COLO668 (cell line): ENCODE results near the gene RNF144A.

Experiments used
- DNase-seq: peaks from one replicate; lab custom pipeline; 2025; ENCODE audit not compliant: unreplicated experiment; lab: John Stamatoyannopoulos, UW

RNF144A gene

GRCh38 chr2:7037340-7038333 is 120.4 kb downstream of the RNF144A start:
- peak; percentile 73 for DNase-seq

GRCh38 chr2:7040547-7040946 is 123.3 kb downstream of the RNF144A start:
- no peak for DNase-seq

- no peak for DNase-seq
Observed at GRCh38 chr2:7041421-7041820, 124.2 kb downstream of the RNF144A start.

- no peak for DNase-seq
Observed at GRCh38 chr2:7043690-7044089, 126.5 kb downstream of the RNF144A start.

GRCh38 chr2:7044253-7045250 is 127.3 kb downstream of the RNF144A start:
- peak; percentile 33 for DNase-seq

GRCh38 chr2:7045601-7046590 is 128.7 kb downstream of the RNF144A start:
- no peak for DNase-seq

- DNase-seq = no peak
Observed at GRCh38 chr2:7047661-7048060, 130.4 kb downstream of the RNF144A start.

- DNase-seq = no peak
Observed at GRCh38 chr2:7048762-7049294, 131.6 kb downstream of the RNF144A start.

- no peak for DNase-seq
Observed at GRCh38 chr2:7052404-7052803, 135.2 kb downstream of the RNF144A start.

- peak; percentile 86 for DNase-seq
Observed at GRCh38 chr2:7053650-7054265, 136.5 kb downstream of the RNF144A start.

GRCh38 chr2:7057865-7058400 is 140.7 kb downstream of the RNF144A start:
- DNase-seq = no peak

- DNase-seq = no peak
Observed at GRCh38 chr2:7060156-7060555, 142.9 kb downstream of the RNF144A start.

- no peak for DNase-seq
Observed at GRCh38 chr2:7060631-7061449, 143.6 kb downstream of the RNF144A start.

- DNase-seq = no peak
Observed at GRCh38 chr2:7061450-7061789, 144.2 kb downstream of the RNF144A start.

- no peak for DNase-seq
Observed at GRCh38 chr2:7061921-7062320, 144.7 kb downstream of the RNF144A start.

GRCh38 chr2:7063789-7064188 is 146.6 kb downstream of the RNF144A start:
- no peak for DNase-seq

- no peak for DNase-seq
Observed at GRCh38 chr2:7068457-7068856, 151.2 kb downstream of the RNF144A start.

- no peak for DNase-seq
Observed at GRCh38 chr2:7070483-7070882, 153.3 kb downstream of the RNF144A start.

- DNase-seq = no peak
Observed at GRCh38 chr2:7071154-7071553, 153.9 kb downstream of the RNF144A start.
